ENCODE measurements around the gene STBD1.
"Not testable (repeated sequence)": the region's sequence is repeated elsewhere in the genome, so short reads cannot be mapped to it uniquely, and the experiment has no call there.

STBD1 gene

DNA sequence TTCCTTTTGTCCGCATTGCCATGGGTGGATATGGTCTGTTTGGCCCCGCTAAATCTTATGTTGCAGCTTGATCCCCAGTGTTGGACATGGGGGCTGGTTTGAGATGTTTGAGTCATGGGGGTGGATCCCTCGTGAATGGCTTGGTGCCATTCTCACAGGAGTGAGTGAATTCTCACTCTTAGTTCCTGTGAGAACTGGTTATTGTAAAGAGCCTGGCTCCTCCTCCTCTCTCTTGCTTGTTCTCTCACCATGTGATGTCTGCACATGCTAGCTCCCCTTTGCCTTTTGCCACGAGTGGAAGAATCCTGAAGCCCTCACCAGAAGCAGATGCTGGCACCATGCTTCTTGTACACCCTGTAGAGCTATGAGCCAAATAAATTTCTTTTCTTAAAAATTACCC lies 22.6 kb upstream of the STBD1 start:
- no peak for DNase-seq (ENCODE audit: low read depth)

DNA sequence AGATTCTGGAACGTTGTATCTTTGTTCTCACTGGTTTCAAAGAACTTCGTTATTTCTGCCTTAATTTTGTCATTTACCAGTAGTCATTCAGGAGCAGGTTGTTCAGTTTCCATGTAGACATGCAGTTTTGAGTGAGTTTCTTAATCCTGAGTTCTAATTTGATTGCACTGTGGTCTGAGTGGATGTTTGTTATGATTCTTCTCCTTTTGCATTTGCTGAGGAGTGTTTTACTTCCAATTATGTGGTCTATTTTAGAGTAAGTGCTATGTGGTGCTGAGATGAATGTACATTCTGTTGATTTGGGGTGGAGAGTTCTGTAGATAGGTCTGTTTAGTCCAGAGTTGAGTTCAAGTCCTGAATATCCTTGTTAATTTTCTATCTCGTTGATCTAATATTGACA lies 18.7 kb upstream of the STBD1 start:
- not testable (repeated sequence) for DNase-seq (ENCODE audit: low read depth)

DNA sequence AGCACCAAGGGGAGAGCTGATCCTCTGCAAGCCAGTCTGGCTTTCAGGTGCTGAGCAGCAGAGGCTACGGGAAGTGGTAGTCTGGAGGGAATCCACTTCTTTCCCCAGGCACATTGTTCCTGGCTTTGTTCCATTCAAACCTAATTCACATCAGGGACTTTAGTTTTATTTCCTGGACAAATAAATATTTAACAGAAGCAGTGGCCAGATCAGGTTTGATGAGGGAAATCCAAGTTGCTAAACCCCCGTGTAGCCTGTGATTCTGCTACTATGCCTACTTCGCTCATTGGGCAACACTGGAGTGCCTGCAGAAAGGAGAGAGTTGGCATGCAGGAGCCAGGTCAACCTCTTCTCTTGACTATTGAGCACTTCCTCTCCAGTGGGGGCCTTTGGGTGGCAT lies 13.8 kb upstream of the STBD1 start:
- no peak for DNase-seq (ENCODE audit: low read depth)

DNA sequence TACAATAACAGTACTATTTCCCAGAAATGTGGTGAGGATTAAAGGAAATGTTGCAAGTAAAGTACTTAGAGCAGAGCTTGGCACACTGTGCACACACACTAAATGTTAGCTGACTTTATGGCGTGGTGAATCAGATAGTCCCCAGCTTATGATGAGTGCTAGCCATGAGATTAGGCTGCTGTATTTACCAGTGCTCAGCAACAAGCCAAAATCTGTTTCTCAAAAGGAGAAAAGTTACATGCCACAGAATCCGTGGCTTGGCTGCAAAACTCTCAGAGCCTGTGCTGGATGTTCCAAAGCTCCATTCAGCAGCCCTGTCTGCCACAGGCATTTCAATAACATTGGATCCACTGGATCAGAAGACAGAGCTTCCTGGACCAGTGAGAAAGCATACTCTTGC lies 12.8 kb upstream of the STBD1 start:
- DNase-seq (ENCODE audit: low read depth) = no peak

DNA sequence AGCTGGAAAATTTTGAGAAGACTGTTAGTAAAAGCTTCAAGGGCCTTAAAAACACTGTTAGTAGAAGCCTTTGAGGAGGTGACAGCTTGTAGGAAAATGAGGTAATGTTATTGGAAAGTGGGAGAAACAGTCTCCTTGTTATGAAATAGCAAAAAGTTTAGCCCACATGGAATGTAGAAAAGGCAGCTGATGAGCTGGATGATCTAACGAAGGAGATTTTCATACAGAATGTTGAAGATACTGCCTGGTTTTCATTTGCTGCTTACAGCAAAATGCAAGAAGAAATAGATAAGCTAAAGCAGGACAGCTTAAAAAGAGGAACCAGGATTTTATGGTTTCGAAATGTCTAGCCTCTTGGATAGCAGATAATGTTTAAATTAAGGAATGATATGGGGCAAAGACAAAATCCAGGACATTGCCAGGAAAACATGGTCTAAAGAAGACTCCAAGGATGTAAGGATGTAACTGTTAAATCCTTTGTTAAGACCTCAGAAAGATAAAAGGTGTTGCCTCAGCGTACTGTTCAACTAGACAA lies 10.2 kb upstream of the STBD1 start:
- no peak for DNase-seq (ENCODE audit: low read depth)

DNA sequence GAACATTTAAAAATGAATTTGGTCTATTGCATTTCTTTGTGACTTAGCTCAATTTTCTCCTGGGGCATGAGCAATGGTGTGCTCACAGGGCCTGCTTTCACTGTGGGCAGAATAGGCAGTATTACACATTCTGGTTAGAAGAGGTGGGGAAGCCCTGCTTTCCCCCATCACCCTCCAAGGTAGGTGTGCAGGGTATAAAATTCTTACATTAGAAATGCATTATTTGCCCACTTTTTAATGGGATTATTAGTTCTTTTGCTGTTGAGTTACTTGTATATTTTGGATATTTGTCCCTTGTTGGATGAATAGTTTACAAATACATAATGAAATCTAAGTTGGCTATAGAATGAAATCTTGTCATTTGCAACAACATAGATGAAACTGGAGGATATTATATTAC lies 8.3 kb upstream of the STBD1 start:
- no peak for DNase-seq (ENCODE audit: low read depth)

DNA sequence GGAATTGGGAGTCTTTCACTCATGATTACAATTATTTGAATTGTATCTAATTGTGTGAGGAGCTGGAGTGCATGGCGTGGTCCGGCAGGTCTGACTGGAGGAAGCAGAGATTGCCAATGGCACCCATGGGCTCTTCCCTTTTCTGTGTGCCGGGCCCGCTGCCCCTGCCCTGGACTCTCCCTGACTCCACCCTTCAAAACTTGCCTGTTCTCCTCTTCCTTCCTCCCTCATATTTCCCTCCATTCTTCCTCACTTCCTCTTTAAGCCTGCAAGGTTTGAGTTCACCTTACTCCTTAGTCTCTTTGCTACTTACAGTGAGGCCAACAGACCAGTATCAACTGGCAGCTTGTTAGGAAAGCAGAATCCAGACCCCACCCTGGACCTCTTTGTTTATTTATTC lies 6.5 kb upstream of the STBD1 start:
- DNase-seq (ENCODE audit: low read depth) = no peak

DNA sequence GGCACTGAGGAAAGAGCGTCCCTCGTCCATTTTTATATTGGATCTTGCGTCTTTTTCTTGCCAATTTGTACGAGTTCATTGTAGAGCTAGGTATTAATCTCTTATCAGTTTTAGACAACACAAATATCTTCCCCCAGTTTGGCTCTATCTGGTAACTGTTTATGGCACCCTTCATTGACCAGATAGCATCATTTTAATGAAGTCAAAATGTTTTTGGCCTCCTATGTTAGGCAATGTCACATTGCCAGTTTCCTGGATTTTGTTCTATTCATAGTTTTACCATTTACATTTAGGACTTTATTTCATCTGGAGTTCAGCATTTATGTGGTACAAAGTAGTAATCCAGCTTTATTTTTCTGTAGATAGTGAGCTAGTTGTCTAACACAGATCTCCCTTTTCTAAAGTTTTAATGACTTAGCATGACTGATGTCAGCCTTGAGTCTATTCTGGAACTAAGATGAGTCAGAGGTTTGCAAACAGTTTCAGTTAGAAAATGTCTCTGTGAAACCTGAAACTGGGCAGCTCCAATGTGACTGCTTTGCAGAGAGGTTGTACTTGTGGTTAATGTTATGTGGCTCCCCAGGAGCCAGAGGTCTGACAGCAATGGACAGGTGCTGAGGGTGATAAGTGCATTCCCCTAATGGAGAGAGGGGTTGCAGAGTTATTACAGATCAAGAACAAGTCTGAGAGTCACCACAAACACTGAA lies 5.3 kb upstream of the STBD1 start:
- DNase-seq (ENCODE audit: low read depth) = no peak

DNA sequence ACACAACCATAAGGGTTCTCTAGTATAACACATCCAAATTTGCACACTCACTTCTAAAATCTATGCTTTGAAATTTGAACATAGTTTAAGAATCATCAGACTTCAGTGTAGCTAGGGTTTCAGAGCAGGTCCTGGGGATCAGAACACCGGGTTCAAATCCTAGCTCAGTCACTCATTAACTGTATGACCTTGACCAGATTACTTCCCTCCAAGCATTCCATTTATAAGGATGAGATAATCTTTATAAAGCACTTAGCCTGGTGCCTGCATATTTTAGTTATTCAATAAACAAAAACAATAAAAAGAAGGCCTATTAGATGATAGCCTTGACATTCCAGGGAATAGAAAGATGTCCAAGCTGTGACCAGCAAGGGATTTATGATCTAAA lies 4.8 kb upstream of the STBD1 start:
- DNase-seq (ENCODE audit: low read depth) = no peak

DNA sequence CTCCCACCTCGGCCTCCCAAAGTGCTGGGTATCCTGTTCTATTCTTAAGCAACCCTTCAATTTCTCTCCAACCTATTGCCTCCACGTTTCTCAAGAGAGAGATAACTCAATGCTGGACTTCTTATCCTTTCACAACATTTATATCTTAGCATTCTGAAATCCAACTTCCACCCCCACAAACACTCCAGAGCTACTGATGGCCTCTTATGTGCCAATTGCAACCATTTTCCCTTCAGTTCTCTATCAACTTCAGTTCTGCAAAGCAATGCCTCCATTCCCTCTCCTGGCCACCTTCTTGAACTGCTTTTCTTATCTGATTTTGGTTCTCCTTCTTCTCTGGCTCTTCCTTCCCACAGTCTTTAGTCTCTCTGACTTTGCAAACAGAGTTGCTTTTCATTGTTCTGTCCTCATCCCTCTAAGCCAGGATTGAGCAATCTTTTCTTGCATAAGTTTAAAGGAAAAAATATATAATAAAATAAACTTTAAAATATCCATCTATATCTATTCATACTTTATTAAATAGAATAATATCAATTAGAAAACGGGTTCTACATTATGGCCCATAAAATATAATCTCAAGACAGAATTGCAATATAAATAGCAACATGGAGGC lies 3.6 kb upstream of the STBD1 start:
- no peak for DNase-seq (ENCODE audit: low read depth)

DNA sequence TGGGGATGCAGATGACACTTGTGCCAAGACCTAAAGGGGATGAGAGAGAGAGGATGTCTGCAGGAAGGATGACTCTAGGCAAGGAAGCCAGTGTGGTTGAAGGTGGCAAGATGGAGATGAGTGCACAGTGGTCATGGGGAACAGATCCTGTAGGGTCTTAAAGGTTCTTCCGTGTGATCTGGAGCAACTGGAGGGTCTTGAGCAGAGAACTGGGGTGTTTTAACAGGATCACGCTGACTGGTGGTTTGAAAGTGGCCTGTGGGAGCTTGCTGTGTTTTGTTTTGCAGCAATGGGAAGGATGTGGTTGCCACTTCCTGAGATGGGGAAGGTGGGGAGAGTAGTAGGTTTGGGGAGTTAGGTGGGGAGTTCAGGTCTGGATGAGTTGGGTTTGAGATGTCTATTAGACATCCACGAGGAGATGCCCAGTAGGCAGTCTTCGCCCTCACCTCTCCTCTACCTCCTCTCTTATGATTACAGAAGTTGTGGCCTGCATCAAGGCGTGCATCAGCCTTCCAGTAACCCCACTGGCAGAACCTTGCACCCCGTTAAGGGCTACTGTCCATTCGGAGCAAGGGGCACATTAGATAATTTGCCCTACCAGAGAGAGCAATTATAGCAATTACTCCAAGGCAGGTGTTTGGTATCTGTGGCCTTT lies 1.4 kb upstream of the STBD1 start:
- DNase-seq (ENCODE audit: low read depth) = no peak

DNA sequence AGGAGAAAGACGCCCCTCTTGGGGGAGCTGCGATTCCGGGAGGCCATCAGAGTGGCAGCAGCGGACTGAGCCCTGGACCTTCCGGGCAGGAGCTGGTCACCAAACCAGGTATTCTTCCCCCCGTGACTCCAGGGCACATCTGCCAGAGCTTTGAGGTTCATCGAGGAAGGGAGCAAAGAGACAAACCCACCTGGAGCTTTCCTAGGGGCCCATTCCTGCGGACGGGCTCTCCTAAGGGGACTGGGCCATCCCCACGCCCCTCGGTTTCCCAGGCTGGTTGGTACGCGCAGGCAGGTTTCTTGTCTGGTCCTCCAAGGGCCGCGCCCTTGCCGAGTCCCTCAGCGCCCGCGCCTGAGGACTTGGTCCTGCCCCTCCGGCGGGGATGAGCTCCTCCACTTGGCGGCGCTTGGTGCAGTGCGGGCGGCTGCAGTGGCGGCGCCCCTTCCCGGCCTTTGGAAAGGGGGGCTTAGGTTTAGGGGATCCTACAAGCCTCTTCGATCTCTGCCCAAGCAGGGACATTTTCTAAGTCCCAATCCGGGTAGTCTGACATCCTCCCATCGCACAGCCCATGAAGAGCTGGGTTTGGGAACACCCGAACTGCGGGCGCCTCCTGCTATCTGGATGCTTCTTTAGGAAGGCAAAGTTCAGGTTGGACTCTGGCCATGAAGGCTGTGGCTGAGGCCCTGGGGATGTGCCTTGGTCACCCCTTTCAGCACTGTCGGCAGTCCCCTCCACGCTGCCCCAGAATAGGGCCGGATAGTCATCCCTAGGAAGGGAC lies 538 bp downstream of the STBD1 start:
- no peak for DNase-seq (ENCODE audit: low read depth)

DNA sequence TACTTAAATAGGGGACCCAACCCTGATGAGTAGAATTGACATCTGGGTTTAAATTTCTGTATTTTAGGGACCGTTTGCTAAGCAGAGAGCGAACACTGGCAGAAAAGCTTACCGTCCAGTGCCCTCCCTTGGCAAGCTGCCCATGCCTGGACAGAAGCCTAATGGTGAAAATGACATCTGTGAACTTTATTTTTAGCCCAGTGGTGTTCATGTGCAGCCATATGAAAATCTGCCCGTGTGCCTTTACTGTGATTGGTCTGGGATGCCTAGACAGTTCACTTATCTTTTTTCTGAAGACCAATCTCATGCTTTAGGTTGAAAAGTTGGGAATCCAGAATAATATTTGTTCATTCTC lies 1.1 kb downstream of the STBD1 start:
- no peak for DNase-seq (ENCODE audit: low read depth)

DNA sequence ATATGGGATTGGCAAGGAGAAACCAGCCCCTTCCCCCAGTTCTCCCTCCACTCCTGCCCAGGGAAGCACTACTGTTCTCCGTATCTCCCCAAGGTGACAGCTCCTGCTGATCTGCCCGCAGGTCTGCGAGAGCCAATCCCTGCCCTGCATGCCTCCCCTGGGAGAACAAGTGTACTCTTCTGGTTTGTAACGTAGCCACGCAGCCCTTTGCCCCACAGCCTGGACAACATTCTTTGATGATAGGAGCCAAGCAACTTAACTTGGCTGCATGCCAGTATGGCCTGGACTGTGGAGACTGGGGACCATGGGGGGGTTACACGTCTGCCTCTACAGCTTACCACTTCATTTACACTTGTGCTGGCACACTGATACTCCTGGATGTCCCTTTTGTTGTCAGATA lies 2.0 kb downstream of the STBD1 start:
- DNase-seq (ENCODE audit: low read depth) = no peak

DNA sequence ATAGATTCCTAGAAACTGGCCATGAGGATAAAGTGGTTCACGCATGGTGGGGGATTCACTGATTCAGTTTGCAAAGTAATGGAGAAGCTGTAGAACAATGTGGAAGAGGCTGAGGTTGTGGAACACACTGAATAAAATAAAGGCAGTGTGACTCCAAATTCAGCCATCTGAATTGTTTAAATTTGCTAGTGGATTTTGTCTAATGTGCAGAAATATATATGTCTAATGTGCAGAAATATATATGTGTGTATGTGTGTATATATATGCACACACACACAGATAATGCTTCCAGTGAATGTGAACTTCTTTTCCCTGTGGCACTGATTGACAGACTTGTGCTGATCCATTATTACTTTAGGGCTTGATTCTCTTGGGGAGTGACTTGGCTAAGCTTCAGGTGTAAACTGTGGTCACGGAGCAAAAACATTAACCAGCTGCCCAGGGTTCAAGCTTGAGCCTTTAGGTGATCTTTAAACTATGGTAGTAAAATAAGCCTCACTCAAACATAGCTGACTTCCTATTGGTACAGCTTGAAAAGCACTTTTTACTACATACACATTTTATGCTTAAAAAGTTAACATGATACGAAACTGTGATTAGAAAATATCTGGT lies 3.5 kb downstream of the STBD1 start:
- no peak for DNase-seq (ENCODE audit: low read depth)

DNA sequence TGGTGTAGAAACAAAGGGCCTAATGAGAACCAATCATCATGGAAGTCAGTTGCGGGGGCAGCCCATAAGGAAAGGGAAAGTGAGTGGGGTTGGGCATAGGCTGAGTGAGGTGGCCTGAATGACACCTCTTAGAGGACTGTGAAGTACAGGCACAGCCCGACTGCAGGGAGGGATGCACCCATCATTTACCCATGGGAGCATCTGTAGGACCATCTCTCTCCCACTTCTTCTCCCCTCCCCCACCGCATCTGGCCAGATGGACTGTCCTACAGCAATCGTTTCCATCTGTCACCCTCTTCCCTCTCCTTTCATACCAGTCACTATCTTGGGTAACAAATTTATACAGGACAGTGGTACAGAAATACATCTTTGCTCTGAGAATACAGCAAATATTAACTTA lies 4.2 kb downstream of the STBD1 start:
- no peak for DNase-seq (ENCODE audit: low read depth)

DNA sequence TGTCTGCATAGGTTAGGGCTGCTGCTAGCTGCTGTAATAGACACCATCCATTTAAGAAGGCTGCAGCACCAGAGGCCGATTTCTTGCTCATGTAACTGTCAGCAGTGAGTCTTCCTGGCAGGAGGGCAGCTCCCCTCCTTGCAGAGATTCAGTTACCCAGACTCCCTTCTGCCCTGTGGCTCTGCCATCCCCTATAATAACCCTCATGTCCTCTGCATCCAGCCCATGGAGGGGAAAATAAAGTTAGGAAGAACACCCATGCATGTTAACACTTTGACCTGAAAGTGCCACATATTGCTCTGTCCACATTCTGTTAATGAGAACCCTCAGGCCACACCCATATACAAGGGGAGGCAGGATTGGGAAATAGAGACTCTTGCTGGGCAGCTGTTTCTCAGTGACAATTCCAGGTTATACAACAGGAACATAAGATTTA lies 5.4 kb downstream of the STBD1 start:
- no peak for DNase-seq (ENCODE audit: low read depth)

DNA sequence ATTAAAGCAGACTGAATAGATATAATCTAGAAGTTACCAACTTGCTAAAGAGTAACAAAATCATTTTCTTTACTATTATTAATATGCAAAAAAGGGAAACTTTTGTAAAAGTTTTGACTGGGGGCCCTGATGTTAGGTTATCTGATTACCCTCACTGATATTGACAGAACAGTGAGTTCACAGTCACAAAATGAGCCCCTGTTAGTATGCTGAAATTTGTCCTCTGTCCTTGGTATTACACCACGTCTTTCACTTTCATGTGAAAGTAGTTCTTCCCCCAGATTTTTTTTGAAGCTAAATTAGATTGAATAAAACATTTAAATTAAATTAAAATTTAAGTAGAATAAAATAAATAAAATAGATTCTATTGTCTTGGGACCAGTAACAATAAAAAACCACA lies 5.9 kb downstream of the STBD1 start:
- DNase-seq (ENCODE audit: low read depth) = no peak

DNA sequence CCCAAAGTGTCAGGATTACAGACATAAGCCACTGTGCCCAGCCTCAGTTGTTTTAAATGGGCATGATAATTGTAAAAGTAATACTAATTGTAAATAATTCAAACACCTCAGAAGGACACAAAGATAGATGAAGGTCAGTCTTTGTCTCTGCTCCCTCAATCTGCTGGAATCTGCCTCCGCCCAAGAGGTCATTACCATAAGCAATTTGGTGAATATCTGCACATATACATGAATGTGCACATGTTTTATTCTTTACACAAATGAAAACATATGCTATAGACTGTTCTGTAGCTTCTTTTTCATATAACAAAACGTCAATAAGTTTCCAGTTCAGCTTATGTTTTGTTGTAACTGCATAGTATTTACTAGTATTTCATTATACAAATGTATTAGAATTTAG lies 7.0 kb downstream of the STBD1 start:
- DNase-seq (ENCODE audit: low read depth) = no peak

DNA sequence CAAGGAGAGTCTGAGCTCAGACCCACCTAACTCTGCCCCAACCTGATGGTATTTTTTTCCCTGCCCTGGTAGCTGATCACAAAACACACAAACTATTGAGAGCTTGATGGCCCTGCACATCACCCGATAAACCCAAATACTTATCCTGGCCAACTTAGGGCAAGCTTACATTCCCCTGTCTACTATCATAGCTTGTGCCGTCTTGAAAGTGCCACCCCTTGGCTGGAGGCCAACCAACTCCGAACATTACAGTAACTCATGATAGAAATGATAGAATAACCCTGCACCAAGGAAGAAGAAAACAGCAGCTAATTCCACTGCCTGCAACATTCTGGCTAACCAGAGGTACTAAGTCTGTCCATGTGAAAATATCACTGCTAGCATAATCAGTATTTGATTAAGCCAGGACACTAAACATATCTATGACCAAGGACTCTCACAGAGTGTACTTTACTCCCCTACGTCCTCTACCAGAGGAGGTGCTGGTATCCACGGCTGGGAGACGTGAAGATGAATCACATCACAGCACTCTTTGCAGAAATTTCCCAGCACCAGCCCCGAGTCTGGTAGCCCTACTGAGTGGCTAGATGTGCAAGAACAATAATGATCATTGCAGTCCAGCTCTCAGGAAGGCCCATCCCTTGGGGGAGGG lies 8.9 kb downstream of the STBD1 start:
- no peak for DNase-seq (ENCODE audit: low read depth)

DNA sequence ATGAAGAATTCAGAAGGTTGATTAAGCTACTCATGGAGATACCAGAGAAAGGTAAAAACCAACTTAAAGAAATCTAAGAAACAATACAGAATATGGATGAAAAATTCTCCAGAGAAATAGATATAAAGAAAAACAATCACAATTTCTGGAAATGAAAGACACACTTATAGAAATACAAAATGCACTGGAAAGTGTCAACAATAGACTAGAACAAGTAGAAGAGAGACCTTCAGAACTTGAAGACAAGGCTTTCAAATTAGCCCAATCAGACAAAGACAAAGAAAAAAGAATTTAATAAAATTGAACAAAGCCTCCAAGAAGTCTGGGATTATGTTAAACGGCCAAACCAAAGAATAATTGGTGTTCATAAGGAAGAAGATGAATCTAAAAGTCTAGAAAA lies 9.6 kb downstream of the STBD1 start:
- DNase-seq (ENCODE audit: low read depth) = no peak

DNA sequence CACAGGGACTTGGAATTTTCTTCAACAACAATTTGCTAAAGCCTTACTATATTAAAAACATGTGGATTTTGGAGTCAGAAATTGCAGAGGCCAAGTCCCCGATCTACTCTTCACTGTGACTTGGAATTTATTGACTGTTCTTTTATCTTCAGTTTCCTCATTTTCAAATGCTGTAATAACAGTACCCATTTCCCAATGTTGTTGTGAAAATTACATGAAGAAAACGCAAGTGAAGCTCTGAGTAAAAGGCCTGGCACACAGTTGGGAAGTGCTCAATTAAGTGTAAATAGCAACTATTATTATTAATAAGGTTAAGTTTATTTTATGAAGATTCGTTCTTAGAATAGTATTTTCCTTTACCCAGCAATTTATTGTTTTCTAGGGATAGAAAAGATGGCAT lies 15.7 kb downstream of the STBD1 start:
- no peak for DNase-seq (ENCODE audit: low read depth)
